GM19438 (cell line): ENCODE measurements around the gene SPR.
A peak's percentile ranks its signal among the peaks of the same experiment; 100 is the strongest.

Source experiments
- ATAC-seq: cut with Tn5 transposase; IDR thresholded peaks from one replicate; pipeline ENCODE4 v1.9.1; 2021; ENCODE audit warnings: low read depth; ENCODE audit not compliant: unreplicated experiment

Gene SPR

GRCh38 chr2:72887032-72887739 lies at the start of gene SPR:
Gene SPR (plus strand): TSS chr2:72887408. CDS start chr2:72887433, 25 bp downstream.
- peak; percentile 92 for ATAC-seq

GRCh38 chr2:72840066-72840465 lies 47.1 kb upstream of the SPR start:
- ATAC-seq = no peak

DNA sequence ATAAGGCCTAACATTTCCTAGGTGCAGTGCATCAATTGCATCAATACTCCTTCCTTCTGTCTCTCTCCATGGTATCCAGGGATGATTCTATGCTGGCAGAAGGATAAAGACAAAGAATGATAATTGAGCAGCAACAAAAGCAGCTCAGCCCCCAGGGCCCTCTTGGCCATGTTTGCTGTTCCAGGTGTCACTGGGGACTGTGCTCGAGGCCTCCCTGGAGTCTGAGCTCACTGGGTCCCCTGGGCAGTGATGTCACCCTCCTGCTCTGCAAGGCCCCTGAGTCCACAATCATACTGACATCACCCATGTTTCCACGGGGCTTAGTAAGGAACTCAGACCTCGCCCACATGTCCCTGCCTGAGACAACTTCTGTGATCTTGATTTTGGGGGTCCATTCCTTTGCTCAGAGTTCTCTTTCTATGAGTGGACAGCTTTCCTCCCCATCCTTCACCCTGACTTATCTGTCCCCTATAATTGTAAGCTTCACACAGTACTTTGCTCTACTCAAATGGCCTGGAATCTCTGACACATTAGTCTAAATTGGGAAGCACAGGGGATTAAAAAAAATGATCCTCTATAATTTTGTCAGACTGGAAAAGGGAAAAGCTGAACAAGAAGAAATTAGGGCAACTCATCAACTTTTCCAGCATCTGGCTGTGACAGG lies 45.6 kb upstream of the SPR start:
- ATAC-seq = no peak

GRCh38 chr2:72843301-72843700 lies 43.9 kb upstream of the SPR start:
- no peak for ATAC-seq

DNA sequence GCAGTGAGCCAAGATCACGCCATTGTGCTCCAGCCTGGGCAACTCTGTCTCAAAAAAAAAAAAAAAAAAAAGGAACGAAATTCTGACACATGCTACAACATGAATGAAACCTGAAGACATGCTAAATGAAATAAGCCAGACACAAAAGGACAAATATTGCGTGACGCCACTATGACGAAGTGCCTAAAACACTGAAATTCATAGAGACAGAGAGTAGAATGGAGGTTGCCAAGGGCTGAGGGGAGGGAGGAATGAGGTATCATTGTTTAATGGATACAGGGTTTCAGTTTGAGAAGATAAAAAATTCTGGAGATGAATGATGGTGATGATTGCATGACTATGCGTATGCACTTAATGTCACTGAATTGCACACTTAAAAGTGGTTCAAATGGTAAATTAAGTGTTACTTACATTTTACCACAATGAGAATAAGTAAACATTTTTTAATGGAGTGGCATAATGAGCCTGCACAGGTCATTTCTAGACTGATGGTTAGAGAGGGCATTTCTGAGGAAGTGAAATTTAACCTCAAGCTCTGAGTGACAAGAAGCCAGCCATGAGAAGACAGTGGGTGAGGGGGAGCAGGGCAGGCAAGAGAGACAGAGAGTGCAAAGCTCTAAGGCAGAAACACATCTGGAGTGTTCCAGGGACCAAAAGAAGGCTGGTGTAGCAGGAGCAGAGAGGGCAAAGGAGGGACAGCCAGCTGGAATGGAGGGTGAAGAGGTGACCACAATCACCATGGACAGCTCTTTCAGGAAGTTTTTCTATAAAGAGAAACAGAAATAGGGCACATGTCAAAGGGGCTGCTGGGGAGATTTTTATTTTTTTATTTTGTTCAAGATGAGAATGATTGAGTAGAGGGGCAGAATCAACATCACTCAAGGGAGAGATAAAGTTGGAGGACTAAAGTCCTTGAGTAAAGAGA lies 40.8 kb upstream of the SPR start:
- ATAC-seq = peak; percentile 89

DNA sequence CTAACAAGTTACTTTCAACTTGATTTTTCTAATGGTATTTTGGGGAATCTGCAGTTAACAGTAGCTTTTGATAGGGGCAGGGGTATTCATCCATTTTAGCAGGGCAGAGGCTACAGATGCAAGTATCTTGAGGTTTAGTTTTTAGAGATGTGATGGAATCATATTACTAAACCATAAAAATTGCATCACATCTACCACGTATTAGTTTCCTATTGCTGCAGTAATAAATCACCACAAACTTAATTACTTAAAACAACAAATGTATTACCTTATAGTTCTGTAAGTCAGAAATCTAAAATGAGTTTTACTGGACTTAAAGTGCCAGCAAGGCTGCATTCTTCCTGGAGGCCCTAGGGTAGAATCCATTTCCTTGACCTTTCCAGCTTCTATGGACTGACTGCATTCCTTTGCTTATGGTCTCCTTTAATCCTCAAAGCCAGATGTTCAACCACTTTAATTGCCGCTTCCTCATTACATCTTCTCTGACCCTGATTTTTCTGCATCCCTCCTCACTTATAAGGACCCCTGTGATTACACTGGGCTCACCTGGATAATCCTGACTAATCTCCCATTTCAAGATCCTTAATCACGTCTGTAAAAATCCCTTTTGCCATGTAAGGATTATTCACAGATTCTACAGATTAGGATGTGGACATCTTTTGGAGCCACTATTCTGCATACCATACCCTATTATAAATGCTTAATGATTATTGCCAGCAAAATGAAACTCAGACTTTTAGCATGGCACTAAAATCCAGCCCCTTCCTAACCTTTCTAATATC lies 39.5 kb upstream of the SPR start:
- no peak for ATAC-seq

GRCh38 chr2:72848436-72849137 lies 38.6 kb upstream of the SPR start:
- ATAC-seq = no peak

DNA sequence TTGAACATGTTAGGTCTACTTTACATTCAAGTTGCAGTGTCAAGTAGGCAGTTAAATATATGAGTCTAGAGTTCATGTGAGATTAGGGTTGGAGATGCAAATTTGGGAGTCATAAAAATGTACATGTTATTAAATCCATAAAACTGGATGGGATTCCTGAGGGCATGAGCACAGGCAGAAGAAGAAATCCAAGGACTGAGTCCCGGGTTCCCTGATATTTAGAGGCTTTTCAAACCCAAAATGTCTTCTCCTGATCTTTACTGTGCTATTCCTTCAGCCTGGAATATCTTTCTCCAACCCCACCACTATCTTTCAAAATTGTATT lies 38.1 kb upstream of the SPR start:
- no peak for ATAC-seq

DNA sequence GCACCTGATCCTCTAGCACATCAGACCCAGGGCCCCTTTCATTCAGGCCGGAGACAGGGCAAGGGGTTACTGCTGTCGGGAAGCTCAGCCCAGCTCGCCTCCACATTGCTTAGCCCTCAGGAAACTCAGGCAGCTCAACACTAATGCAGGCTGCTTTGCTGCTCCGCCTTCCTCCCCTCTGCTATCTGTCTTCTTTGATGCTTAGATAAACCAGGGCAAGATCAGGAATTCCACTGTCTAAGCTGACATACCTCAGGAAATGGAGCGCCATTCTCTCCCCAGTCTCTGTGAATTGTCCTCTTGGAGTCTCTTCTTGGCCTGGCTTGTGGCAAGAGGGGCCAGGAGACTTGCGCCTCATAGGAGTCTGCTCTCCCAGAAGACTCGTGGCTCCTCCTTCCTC lies 35.9 kb upstream of the SPR start:
- no peak for ATAC-seq

DNA sequence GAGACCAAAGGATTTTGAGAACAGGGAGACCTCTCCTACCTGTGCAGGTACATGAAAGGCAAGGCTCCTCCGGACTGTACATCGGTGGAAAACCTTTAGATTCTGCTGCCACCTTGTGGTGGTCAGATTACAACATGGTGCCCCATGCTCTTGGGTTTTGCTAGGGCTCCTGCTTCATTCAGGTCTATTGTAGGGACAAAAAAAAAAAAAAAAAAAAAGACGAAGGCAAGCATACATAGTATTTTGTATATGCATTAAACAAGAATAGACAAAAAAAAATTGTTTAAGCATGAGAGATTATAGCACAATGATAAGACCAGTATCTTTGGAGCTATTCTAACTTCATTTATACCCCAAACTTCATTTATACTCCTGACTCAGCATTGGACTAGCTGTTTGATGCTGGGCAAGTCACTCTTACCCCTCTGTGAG lies 27.4 kb upstream of the SPR start:
- peak; percentile 45 for ATAC-seq

GRCh38 chr2:72862239-72862988 lies 24.8 kb upstream of the SPR start:
- ATAC-seq = peak; percentile 94

GRCh38 chr2:72863046-72863445 lies 24.2 kb upstream of the SPR start:
- ATAC-seq = no peak

DNA sequence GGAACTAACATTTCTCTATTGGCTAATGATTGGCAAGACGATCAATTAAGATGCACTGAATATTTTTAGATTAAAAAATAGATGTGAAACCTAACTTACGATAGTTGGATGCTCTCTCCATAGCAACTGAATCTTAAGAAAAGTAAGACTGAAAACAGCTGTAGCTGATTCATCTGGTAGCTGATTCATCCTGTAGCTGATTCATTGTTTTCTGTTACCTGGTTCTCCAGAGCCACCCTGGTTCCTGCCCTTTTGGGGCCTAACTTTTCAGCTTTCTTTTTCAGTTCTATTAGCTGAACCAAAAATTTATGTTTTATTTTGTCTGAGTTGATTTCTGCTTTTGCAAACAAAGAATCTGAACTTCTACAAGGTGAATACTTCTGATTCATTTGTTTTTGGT lies 22.7 kb upstream of the SPR start:
- ATAC-seq = no peak

- no peak for ATAC-seq
These were observed 16.1 kb upstream of the SPR start for GRCh38 chr2:72871060-72871459.

DNA sequence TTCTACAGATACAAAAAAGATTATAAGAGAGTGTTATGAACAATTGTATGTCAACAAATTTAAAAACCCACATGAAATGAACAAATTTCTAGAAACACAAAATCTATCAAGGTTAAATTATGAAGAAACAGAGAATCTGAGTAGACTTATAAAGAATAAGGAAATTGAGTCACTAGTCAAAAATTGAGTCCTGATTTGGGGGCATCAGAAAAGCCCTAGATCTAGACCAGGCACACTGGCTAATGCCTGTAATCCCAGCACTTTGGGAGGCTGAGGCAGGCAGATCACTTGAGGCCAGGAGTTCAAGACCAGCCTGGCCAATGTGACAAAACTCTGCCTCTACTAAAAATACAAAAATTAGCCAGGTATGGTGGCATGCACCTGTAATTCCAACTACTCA lies 15.3 kb upstream of the SPR start:
- no peak for ATAC-seq

DNA sequence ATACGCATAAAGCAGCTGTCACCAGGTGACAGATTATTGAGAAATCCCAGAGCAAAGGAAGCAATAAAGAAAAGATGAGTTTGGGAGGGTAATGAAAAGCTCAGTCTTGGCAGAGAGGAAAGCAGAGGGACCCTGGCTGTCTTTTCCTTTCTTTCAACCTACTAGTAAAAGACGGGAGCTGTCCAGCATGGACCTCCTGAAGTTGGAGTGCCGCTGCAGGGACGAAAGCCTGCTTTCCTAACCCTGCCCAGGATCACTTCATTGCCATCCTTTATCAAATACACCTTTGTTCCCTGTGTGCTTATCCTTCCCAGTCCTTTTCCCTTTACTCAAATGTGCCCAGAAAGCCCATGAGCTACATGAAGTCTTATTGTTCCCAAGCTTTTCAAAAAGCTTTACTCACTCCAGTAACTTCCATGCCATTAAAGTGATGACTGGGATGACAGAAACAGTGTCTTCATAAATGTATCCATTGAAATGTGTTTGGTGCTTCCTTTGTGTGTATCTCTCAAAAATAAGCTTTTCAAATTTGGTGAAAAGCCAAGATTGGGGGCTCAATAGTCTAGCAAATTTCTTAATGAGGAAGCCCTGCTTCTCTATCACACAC lies 3.7 kb upstream of the SPR start:
- ATAC-seq = no peak

GRCh38 chr2:72886505-72887031 lies 640 bp upstream of the SPR start:
- no peak for ATAC-seq

DNA sequence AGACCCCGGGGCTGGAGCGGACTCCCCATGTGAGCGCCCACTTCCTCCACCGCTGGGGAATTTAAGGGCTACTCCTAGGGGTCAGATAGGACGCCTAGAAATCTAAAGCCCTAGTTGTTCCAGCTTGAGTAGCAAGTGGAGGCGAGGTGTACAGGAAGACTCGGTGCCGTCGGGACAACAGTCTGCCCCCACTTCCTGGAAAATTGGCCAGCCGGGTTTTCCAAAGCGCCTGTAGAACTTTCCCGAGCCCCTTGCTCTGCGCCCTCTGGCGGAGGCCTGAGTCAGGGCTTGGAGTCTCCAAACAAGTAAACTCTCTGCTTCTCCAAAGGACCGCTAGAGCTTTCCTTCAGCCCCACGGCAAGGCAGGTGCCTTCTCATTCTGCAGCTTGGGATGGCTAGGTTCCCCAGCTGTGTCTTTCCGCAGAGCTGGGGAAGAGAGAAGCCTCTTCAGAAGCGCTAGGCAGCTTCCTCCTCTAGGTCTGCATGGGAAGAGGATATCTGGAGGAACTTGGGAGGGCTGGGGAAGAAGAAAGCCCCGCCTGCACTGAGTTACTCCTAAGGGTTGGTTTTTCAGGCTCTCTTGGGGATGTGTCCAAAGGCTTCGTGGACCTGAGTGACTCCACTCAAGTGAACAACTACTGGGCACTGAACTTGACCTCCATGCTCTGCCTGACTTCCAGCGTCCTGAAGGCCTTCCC lies 681 bp downstream of the SPR start:
- ATAC-seq = peak; percentile 39
